ENCODE data around the gene TRAF5.
"Not testable (repeated sequence)": the region's sequence is repeated elsewhere in the genome, so short reads cannot be mapped to it uniquely, and the experiment has no call there.

GRCh38 chr1:211398266-211398930, 71.8 kb downstream of the TRAF5 start:
- not testable (repeated sequence) for TF ChIP-seq CTCF (conservative IDR thresholded peaks at IDR 0.05; ENCODE audit: low read length); EZH2phosphoT487 (IDR thresholded peaks at IDR 0.05; ENCODE audit: borderline replicate concordance)
